Hematopoietic multipotent progenitor cell treated with erythropoietin and hydrocortisone succinate and interleukin-3 and kit ligand, for 8 days (in vitro differentiated cells): ENCODE results near the gene RBKS.
A peak's percentile ranks its signal among the peaks of the same experiment; 100 is the strongest.
"Not testable (repeated sequence)": the region's sequence is repeated elsewhere in the genome, so short reads cannot be mapped to it uniquely, and the experiment has no call there.

ENCODE experiments used
- DNase-seq: peaks from one replicate; pipeline ENCODE4 v3.0.0-alpha.2; 2015

RBKS gene

GRCh38 chr2:27756091-27756490, 134.1 kb downstream of the RBKS start:
- DNase-seq: no peak

GRCh38 chr2:27754831-27755230, 135.4 kb downstream of the RBKS start:
- no peak for DNase-seq

GRCh38 chr2:27754138-27754588, 136.0 kb downstream of the RBKS start:
- peak; percentile 74 for DNase-seq

GRCh38 chr2:27752551-27753237, 137.5 kb downstream of the RBKS start:
- no peak for DNase-seq

- DNase-seq: no peak
Observed at GRCh38 chr2:27751377-27751776, 138.8 kb downstream of the RBKS start.

GRCh38 chr2:27748803-27749554, 141.2 kb downstream of the RBKS start:
- DNase-seq: not testable (repeated sequence)

- DNase-seq: no peak
Observed at GRCh38 chr2:27747827-27748352, 142.3 kb downstream of the RBKS start.

GRCh38 chr2:27746325-27746724, 143.9 kb downstream of the RBKS start:
- no peak for DNase-seq

GRCh38 chr2:27745494-27745893, 144.7 kb downstream of the RBKS start:
- not testable (repeated sequence) for DNase-seq

GRCh38 chr2:27742571-27742970, 147.6 kb downstream of the RBKS start:
- DNase-seq: no peak

GRCh38 chr2:27741673-27742072, 148.5 kb downstream of the RBKS start:
- no peak for DNase-seq

- DNase-seq: no peak
Observed at GRCh38 chr2:27739058-27739373, 151.2 kb downstream of the RBKS start.

GRCh38 chr2:27738349-27739057, 151.7 kb downstream of the RBKS start:
- no peak for DNase-seq

GRCh38 chr2:27737676-27738348, 152.4 kb downstream of the RBKS start:
- DNase-seq: no peak

GRCh38 chr2:27736890-27737204, 153.3 kb downstream of the RBKS start:
- DNase-seq: no peak

GRCh38 chr2:27736031-27736889, 153.9 kb downstream of the RBKS start:
- DNase-seq: no peak

GRCh38 chr2:27735263-27735904, 154.8 kb downstream of the RBKS start:
- peak; percentile 67 for DNase-seq

- DNase-seq: no peak
Observed at GRCh38 chr2:27734305-27734704, 155.9 kb downstream of the RBKS start.
